GM18858 (cell line): ENCODE measurements around the gene ALG2.
A peak's percentile ranks its signal among the peaks of the same experiment; 100 is the strongest.

Source experiments
- ATAC-seq: cut with Tn5 transposase; IDR thresholded peaks from one replicate; pipeline ENCODE4 v1.9.1; 2021; ENCODE audit not compliant: unreplicated experiment

ALG2 gene

GRCh38 chr9:99221621-99222415, at the start of gene ALG2, which contains the start of gene SEC61B:
TSS of gene ALG2 (minus strand) at chr9:99221942. CDS start at chr9:99221894, 48 bp downstream.
TSS of gene SEC61B (plus strand) at chr9:99222282. CDS start at chr9:99222364, 82 bp downstream.
- ATAC-seq, result peak; percentile 79

- no peak for ATAC-seq
Measured at GRCh38 chr9:99270491-99270890, 48.7 kb upstream of the ALG2 start.

- no peak for ATAC-seq
Measured at GRCh38 chr9:99269416-99269815, 47.7 kb upstream of the ALG2 start.

- ATAC-seq, result no peak
Measured at GRCh38 chr9:99266255-99267023, 44.7 kb upstream of the ALG2 start.

- ATAC-seq, result no peak
Measured at GRCh38 chr9:99265691-99266090, 43.9 kb upstream of the ALG2 start.

- ATAC-seq, result no peak
Measured at GRCh38 chr9:99264070-99264680, 42.4 kb upstream of the ALG2 start.

GRCh38 chr9:99262949-99263418, 41.2 kb upstream of the ALG2 start:
- peak; percentile 67 for ATAC-seq

GRCh38 chr9:99261923-99262322, 40.2 kb upstream of the ALG2 start:
- no peak for ATAC-seq

GRCh38 chr9:99259231-99259918, 37.6 kb upstream of the ALG2 start:
- no peak for ATAC-seq

GRCh38 chr9:99257723-99258389, 36.1 kb upstream of the ALG2 start:
- no peak for ATAC-seq

- ATAC-seq, result no peak
Measured at GRCh38 chr9:99255651-99256050, 33.9 kb upstream of the ALG2 start.

- ATAC-seq, result peak; percentile 66
Measured at GRCh38 chr9:99253772-99254431, 32.2 kb upstream of the ALG2 start.

- ATAC-seq, result peak; percentile 31
Measured at GRCh38 chr9:99253134-99253533, 31.4 kb upstream of the ALG2 start.

- no peak for ATAC-seq
Measured at GRCh38 chr9:99251157-99251556, 29.4 kb upstream of the ALG2 start.

GRCh38 chr9:99249619-99250018, 27.9 kb upstream of the ALG2 start:
- ATAC-seq, result no peak

- peak; percentile 96 for ATAC-seq
Measured at GRCh38 chr9:99244344-99245260, 22.9 kb upstream of the ALG2 start.

- no peak for ATAC-seq
Measured at GRCh38 chr9:99241106-99241505, 19.4 kb upstream of the ALG2 start.

- no peak for ATAC-seq
Measured at GRCh38 chr9:99239341-99240060, 17.8 kb upstream of the ALG2 start.
